ENCODE data around the gene EIF5.

DNA sequence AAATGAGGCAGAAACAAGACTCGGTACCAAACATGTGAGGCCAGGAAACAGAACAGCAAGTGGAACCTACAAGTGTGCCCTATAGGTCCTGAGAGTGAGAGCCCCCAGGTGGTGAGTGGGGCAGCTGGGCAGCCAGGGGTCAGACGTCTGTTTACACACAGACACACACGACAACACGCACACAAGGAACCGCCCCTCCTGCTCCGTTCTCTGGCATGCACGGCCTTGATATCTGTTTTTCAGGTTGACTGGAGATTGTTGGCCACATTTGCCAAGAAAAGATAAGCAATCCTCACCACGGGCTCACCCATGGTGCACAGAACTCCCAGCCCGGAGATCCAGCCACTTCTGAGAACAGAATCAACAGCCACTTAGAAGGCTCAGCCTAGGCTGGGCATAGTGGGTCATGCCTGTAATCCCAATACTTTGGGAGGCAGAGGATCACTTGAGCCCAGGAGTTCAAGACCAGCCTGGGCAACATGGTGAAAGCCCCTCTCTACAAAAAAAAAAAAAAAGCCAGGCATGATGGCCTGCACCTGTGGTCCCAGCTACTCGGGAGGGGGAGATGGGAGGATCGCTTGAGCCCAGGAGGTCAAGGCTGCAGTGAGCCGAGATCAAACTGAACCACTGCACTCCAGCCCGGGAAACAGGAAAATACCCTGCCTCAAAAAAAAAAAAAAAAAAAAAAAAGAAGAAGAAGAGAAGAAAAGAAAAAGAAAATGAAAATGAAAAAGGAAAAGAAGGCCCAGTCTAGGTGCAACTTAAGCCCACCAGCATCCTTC is 19.4 kb upstream of the EIF5 start:
- TF ChIP-seq, protein P1, sequence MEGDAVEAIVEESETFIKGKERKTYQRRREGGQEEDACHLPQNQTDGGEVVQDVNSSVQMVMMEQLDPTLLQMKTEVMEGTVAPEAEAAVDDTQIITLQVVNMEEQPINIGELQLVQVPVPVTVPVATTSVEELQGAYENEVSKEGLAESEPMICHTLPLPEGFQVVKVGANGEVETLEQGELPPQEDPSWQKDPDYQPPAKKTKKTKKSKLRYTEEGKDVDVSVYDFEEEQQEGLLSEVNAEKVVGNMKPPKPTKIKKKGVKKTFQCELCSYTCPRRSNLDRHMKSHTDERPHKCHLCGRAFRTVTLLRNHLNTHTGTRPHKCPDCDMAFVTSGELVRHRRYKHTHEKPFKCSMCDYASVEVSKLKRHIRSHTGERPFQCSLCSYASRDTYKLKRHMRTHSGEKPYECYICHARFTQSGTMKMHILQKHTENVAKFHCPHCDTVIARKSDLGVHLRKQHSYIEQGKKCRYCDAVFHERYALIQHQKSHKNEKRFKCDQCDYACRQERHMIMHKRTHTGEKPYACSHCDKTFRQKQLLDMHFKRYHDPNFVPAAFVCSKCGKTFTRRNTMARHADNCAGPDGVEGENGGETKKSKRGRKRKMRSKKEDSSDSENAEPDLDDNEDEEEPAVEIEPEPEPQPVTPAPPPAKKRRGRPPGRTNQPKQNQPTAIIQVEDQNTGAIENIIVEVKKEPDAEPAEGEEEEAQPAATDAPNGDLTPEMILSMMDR (conservative IDR thresholded peaks at IDR 0.05 in 1 of 2, IDR thresholded peaks at IDR 0.05 in 1 of 2; ENCODE audit: extremely low read depth in 1 of 2, insufficient read depth in 1 of 2, low read depth in 1 of 2, low read length in 2 of 2), result no peak
- TF ChIP-seq EZH2 (IDR thresholded peaks at IDR 0.05; ENCODE audit: borderline replicate concordance, low read length), result no peak

All from mammary epithelial cell (primary cell).